GM21825 (cell line): ENCODE data around the gene THNSL1.
A peak's percentile ranks its signal among the peaks of the same experiment; 100 is the strongest.
"Not testable (repeated sequence)": the region's sequence is repeated elsewhere in the genome, so short reads cannot be mapped to it uniquely, and the experiment has no call there.

Experiments
- ATAC-seq: cut with Tn5 transposase; IDR thresholded peaks from one replicate; pipeline ENCODE4 v1.9.1; 2021; ENCODE audit warnings: mild to moderate bottlenecking, moderate library complexity; ENCODE audit not compliant: unreplicated experiment

THNSL1 gene

GRCh38 chr10:24993237-24993958 is 23.0 kb upstream of the THNSL1 start:
- ATAC-seq, result no peak

- ATAC-seq, result no peak
These were observed 21.3 kb upstream of the THNSL1 start for GRCh38 chr10:24995072-24995471.

GRCh38 chr10:24998044-24998443 is 18.4 kb upstream of the THNSL1 start:
- ATAC-seq, result no peak

- ATAC-seq, result not testable (repeated sequence)
These were observed 4.8 kb upstream of the THNSL1 start for GRCh38 chr10:25011591-25011990.

- ATAC-seq, result no peak
These were observed 1.8 kb upstream of the THNSL1 start for GRCh38 chr10:25014579-25014978.

- ATAC-seq, result peak; percentile 62
These were observed 510 bp upstream of the THNSL1 start, which contains the start of gene ENKUR for GRCh38 chr10:25015828-25016375. Gene ENKUR, minus strand, starts transcription at chr10:25016158. Its CDS starts 222 bp downstream, at chr10:25015936.

GRCh38 chr10:25017154-25017590 is 760 bp downstream of the THNSL1 start:
- no peak for ATAC-seq

- ATAC-seq, result no peak
These were observed 1.2 kb downstream of the THNSL1 start for GRCh38 chr10:25017661-25018060.

GRCh38 chr10:25018703-25019102 is 2.3 kb downstream of the THNSL1 start:
- no peak for ATAC-seq

- no peak for ATAC-seq
These were observed 6.9 kb downstream of the THNSL1 start for GRCh38 chr10:25023278-25023677.

GRCh38 chr10:25024528-25024927 is 8.1 kb downstream of the THNSL1 start:
- no peak for ATAC-seq

- ATAC-seq, result no peak
These were observed 10.1 kb downstream of the THNSL1 start for GRCh38 chr10:25026463-25026862.

GRCh38 chr10:25028711-25029110 is 12.3 kb downstream of the THNSL1 start:
- no peak for ATAC-seq

- no peak for ATAC-seq
These were observed 13.1 kb downstream of the THNSL1 start for GRCh38 chr10:25029519-25029918.

- no peak for ATAC-seq
These were observed 20.0 kb downstream of the THNSL1 start for GRCh38 chr10:25036381-25036780.

GRCh38 chr10:25038325-25038724 is 21.9 kb downstream of the THNSL1 start:
- ATAC-seq, result no peak

- ATAC-seq, result no peak
These were observed 23.1 kb downstream of the THNSL1 start for GRCh38 chr10:25039531-25039930.

- no peak for ATAC-seq
These were observed 30.2 kb downstream of the THNSL1 start for GRCh38 chr10:25046641-25047040.

- ATAC-seq, result no peak
These were observed 30.7 kb downstream of the THNSL1 start for GRCh38 chr10:25047088-25047487.

- no peak for ATAC-seq
These were observed 31.3 kb downstream of the THNSL1 start for GRCh38 chr10:25047591-25048301.

GRCh38 chr10:25048450-25048849 is 32.0 kb downstream of the THNSL1 start:
- ATAC-seq, result no peak

GRCh38 chr10:25049966-25050365 is 33.6 kb downstream of the THNSL1 start:
- no peak for ATAC-seq
